HepG2 (cell line): Measurements from ENCODE around the gene SETD1A. TPM values are rescaled to one million over a fixed set of nuclear protein-coding genes. Genes with fewer than 3 reads are reported as not detected.

Source experiments
- ATAC-seq: fragments of 200-7000 bp; cut with Tn5 transposase; 3 replicates; pipeline ENCODE4 v1.9.1; 2020; ENCODE audit warnings: mild to moderate bottlenecking, moderate library complexity
- BruUV-seq: library from RNA; stranded (reverse); fragments of 400-500 nt; replicated peaks from 2 replicates; lab custom pipeline; 2021; lab: Mats Ljungman, UMichigan
- CTCF ChIA-PET: fragments of 300-600 bp; formaldehyde crosslinking; extraction: SDS; loops from one replicate; lab custom pipeline; 2021; ENCODE audit warnings: low total read pairs, inconsistent platforms, low intra/inter-chr PET ratio; lab: Yijun Ruan, JAX
- POLR2A ChIA-PET: fragments of 350-600 bp; sonication (Branson Sonifier 250); formaldehyde crosslinking; loops from one replicate; lab custom pipeline; 2020; ENCODE audit warnings: antibody characterized with exemption, inconsistent platforms; lab: Yijun Ruan, JAX
- DNase-seq: peaks from one replicate; pipeline ENCODE4 v3.0.0-alpha.2; 2015; ENCODE audit warnings: low spot score
- FAIRE-seq: peaks from 3 replicates; lab custom pipeline; 2011; peaks lifted over from hg19 to GRCh38; lab: Jason Lieb, UNC
- H2AFZ ChIP-seq: one replicate; pipeline ENCODE4 v1.6.1; 2011; ENCODE audit warnings: low read length, inconsistent platforms
- H3K27ac ChIP-seq: fragments of 300-600 bp; 3 replicates; pipeline ENCODE4 v1.8.0; 2011; ENCODE audit warnings: mixed run types, mild to moderate bottlenecking, mixed read lengths, low read length, inconsistent platforms; ENCODE audit not compliant: insufficient read depth; ENCODE audit errors: extremely low read length
- H3K27me3 ChIP-seq, 2 experiments: fragments of 200-600 bp in 1 of 2; 2 replicates in 1 of 2; 3 replicates in 1 of 2; pipeline versions ENCODE4 v1.6.0 to v1.8.0; 2011; ENCODE audit warnings: low read length in 2 of 2, mild to moderate bottlenecking in 2 of 2, moderate library complexity in 2 of 2, inconsistent platforms in 1 of 2; ENCODE audit not compliant: insufficient read depth in 2 of 2, control insufficient read depth in 1 of 2
- H3K36me3 ChIP-seq, 2 experiments: fragments of 200-600 bp in 1 of 2; replicated peaks in 1 of 2; 2 replicates in 1 of 2; 3 replicates in 1 of 2; pipeline versions ENCODE4 v1.5.1 to v1.8.0; 2011; ENCODE audit warnings: low read length in 2 of 2, inconsistent platforms in 1 of 2; ENCODE audit not compliant: insufficient read depth in 2 of 2, control insufficient read depth in 1 of 2
- H3K4me1 ChIP-seq: 2 replicates; pipeline ENCODE4 v1.5.1; 2012; ENCODE audit warnings: low read length, inconsistent platforms; ENCODE audit not compliant: insufficient read depth
- H3K4me2 ChIP-seq: 2 replicates; pipeline ENCODE4 v1.6.0; 2011; ENCODE audit warnings: low read depth, low read length, inconsistent platforms
- H3K4me3 ChIP-seq, 3 experiments: fragments of 200-600 bp in 1 of 3; sonication (generic), shearing (Covaris generic) in 1 of 3; replicated peaks in 1 of 3; 2 replicates each; pipeline ENCODE4 v1.5.1; 2011 to 2016; ENCODE audit warnings: low read length in 3 of 3, inconsistent platforms in 2 of 3, low read depth in 2 of 3, mild to moderate bottlenecking in 2 of 3, control low read depth in 1 of 3, mixed read lengths in 1 of 3; ENCODE audit not compliant: insufficient read depth in 1 of 3
- H3K79me2 ChIP-seq: one replicate; pipeline ENCODE4 v1.6.1; 2011; ENCODE audit warnings: low read length, inconsistent platforms; ENCODE audit not compliant: insufficient read depth
- H3K9ac ChIP-seq: 2 replicates; pipeline ENCODE4 v1.6.0; 2011; ENCODE audit warnings: mild to moderate bottlenecking, low read depth, low read length, inconsistent platforms; ENCODE audit not compliant: insufficient read depth
- H3K9me3 ChIP-seq: 2 replicates; pipeline ENCODE4 v1.5.1; 2012; ENCODE audit warnings: mild to moderate bottlenecking, low read length
- H4K20me1 ChIP-seq: 2 replicates; pipeline ENCODE4 v1.6.0; 2011; ENCODE audit warnings: inconsistent platforms, mild to moderate bottlenecking, low read length, moderate library complexity; ENCODE audit not compliant: insufficient read depth
- AGO2 ChIP-seq: fragments of 200-400 bp; formaldehyde crosslinking; optimal IDR thresholded peaks from 2 replicates; pipeline ENCODE3; 2017; ENCODE audit warnings: mild to moderate bottlenecking, low read depth, low read length, moderate library complexity
- ARNTL ChIP-seq: sonication (generic); formaldehyde crosslinking; IDR thresholded peaks from 2 replicates; pipeline ENCODE4 v1.4.0; 2020; ENCODE audit warnings: mild to moderate bottlenecking, missing genetic modification reagents
- GABPA ChIP-seq, 2 experiments: IDR thresholded peaks; 2 replicates each; pipeline ENCODE4 v1.6.1; 2011 to 2016; ENCODE audit warnings: low read depth in 2 of 2, low read length in 1 of 2, missing biosample characterization in 1 of 2, missing genetic modification characterization in 1 of 2
- GATAD1 ChIP-seq: IDR thresholded peaks from 2 replicates; pipeline ENCODE4 v1.6.1; 2016; ENCODE audit warnings: missing genetic modification reagents, missing compliant biosample characterization
- MED1 ChIP-seq: sonication (generic); formaldehyde crosslinking; IDR thresholded peaks from 2 replicates; pipeline ENCODE4 v1.4.0; 2020; ENCODE audit warnings: missing genetic modification reagents
- SALL2 ChIP-seq: sonication (generic); formaldehyde crosslinking; IDR thresholded peaks from 2 replicates; pipeline ENCODE4 v1.8.1; 2023; ENCODE audit warnings: mild to moderate bottlenecking, missing genetic modification reagents, inconsistent platforms
- YEATS4 ChIP-seq: sonication (generic); formaldehyde crosslinking; IDR thresholded peaks from 2 replicates; pipeline ENCODE4 v1.4.0; 2020; ENCODE audit warnings: missing genetic modification reagents, borderline replicate concordance
- ZBTB20 ChIP-seq: sonication (generic); formaldehyde crosslinking; IDR thresholded peaks from 2 replicates; pipeline ENCODE4 v1.8.1; 2023; ENCODE audit warnings: missing genetic modification reagents, low read depth, mild to moderate bottlenecking, borderline replicate concordance
- ZBTB39 ChIP-seq: sonication (generic); formaldehyde crosslinking; IDR thresholded peaks from 2 replicates; pipeline ENCODE4 v1.5.0; 2020; ENCODE audit warnings: missing genetic modification reagents
- ZBTB49 ChIP-seq: sonication (generic); formaldehyde crosslinking; IDR thresholded peaks from 2 replicates; pipeline ENCODE4 v1.4.0; 2020; ENCODE audit warnings: missing genetic modification reagents, borderline replicate concordance
- ZFY ChIP-seq: sonication (generic); formaldehyde crosslinking; IDR thresholded peaks from 2 replicates; pipeline ENCODE4 v1.4.0; 2020; ENCODE audit warnings: missing genetic modification reagents
- ZNF136 ChIP-seq: sonication (generic); formaldehyde crosslinking; IDR thresholded peaks from 2 replicates; pipeline ENCODE4 v1.8.1; 2022; ENCODE audit warnings: low read depth, mild to moderate bottlenecking, moderate library complexity, missing genetic modification reagents
- ZNF350 ChIP-seq: sonication (generic); formaldehyde crosslinking; IDR thresholded peaks from 2 replicates; pipeline ENCODE4 v1.4.0; 2020; ENCODE audit warnings: mild to moderate bottlenecking, low read depth, missing genetic modification reagents, borderline replicate concordance
- ZNF446 ChIP-seq: sonication (generic); formaldehyde crosslinking; IDR thresholded peaks from 2 replicates; pipeline ENCODE4 v1.5.0; 2020; ENCODE audit warnings: mild to moderate bottlenecking, missing genetic modification reagents
- ZNF589 ChIP-seq: sonication (generic); formaldehyde crosslinking; conservative IDR thresholded peaks from 2 replicates; pipeline ENCODE4 v1.8.0; 2022; ENCODE audit warnings: mild to moderate bottlenecking, moderate library complexity, missing genetic modification reagents
- ZNF614 ChIP-seq: IDR thresholded peaks from 2 replicates; pipeline ENCODE4 v1.6.1; 2018; ENCODE audit warnings: missing biosample characterization, missing genetic modification reagents, inconsistent platforms, borderline replicate concordance
- WGBS: methylation state at CpG from one replicate; pipeline ENCODE4 v1.1.6; 2017; ENCODE audit warnings: low lambda C conversion rate; 5-methylcytosine and 5-hydroxymethylcytosine counted together
- in situ Hi-C: cut with HindIII; loops from 2 replicates; pipeline ENCODE4 v1.10.0; 2017; ENCODE audit warnings: low pct_unique_long_range_greater_than_20kb; ENCODE audit not compliant: extremely low pct_ligation_motif_present
- intact Hi-C: fragments of 100-400 bp; cut with micrococcal nuclease; formaldehyde crosslinking; loops from one replicate; pipeline ENCODE4 v1.10.0; 2022; ENCODE audit not compliant: unreplicated experiment
- polyA plus RNA-seq, 8 experiments: library from polyadenylated mRNA; depleted of rRNA in 3 of 8; stranded (reverse) in 7 of 8; unstranded in 1 of 8; fragments of >200 nt; fragmentation: Illumina TruSeq in 4 of 8; extraction: Trizol in 4 of 8; gene quantifications; 2 replicates each; pipeline versions ENCODE4 v1.2.1 to v1.2.3, GENCODE V29; 2011 to 2016; ENCODE audit warnings: low read depth in 4 of 8, missing spikeins in 1 of 8, mixed read lengths in 1 of 8; ENCODE audit not compliant: insufficient read depth in 1 of 8
- total RNA-seq, 5 experiments: library from RNA; depleted of rRNA; stranded (reverse); fragments of >200 nt; fragmentation: Illumina TruSeq; extraction: Trizol; gene quantifications; 2 replicates each; pipeline ENCODE4 v1.2.3, GENCODE V29; 2016; ENCODE audit warnings: low read depth in 1 of 5

The SETD1A gene
- total and polyA plus RNA-seq, 2 of the 13 experiments (the other 11 are each of a cell fraction or from before 2014, with no cell fraction given) = 3.8 to 5.6 TPM

GRCh38 chr16:30941600-30942425 is 15.7 kb upstream of the SETD1A start:
- peak; percentile 95 for ATAC-seq
- FAIRE-seq = peak; percentile 66
- intact Hi-C loops = no loop called here
- Histone ChIP-seq H3K79me2 (no peaks in the 10 kb centered on the region), H3K4me2 (peak overlapping the region; percentile 62), H3K4me1 (peaks cover 17% of the 10 kb centered on the region), H3K36me3 (peaks cover 10 to 23% of the 10 kb centered on the region in 2 experiments; a peak in 4 of 5 replicates), H3K27me3 (no peaks in the 10 kb centered on the region), H3K9ac (peak overlapping the region; percentile 48; the same call in 1 of the 2 replicates), H3K27ac (peak overlapping the region; percentile 37), H3K4me3 (peak overlapping the region in 2 of 3 experiments; percentile 32 to 54; a peak in 3 of 6 replicates), H4K20me1 (no peaks in the 10 kb centered on the region), H2AFZ (no peak overlapping the region), H3K9me3 (no peaks in the 10 kb centered on the region)
- peak; percentile 80 for DNase-seq
- POLR2A ChIA-PET = interaction anchor here (0.7 to 2.4 kb wide), 22 partner anchors 8 to 331 kb away, joined by 3 to 20 read pairs (median 4); partner anchors contain the start of genes FBXL19, HSD3B7, KAT8 and PRSS8
- 49% methylated on average over 6 of the region's 15 CpGs for WGBS
- in situ Hi-C loops = no loop called here
- CTCF ChIA-PET = interaction anchor here (0.7 to 0.8 kb wide), 2 partner anchors 12 kb away, joined by 4 read pairs; no protein-coding TSS in a partner anchor
- BruUV-seq = no TSS peak
- TF ChIP-seq ZNF446 (CRISPR knock-in tag) = no peak
- TF ChIP-seq ZFY (CRISPR knock-in tag) = peak; percentile 58; the same call in 1 of the 2 replicates
- TF ChIP-seq GABPA (IDR thresholded peaks at IDR 0.05; ENCODE audit: low read depth, low read length) = no peak
- peak; percentile 78 for TF ChIP-seq GABPA (CRISPR knock-in tag; IDR thresholded peaks at IDR 0.05; ENCODE audit: low read depth)
- TF ChIP-seq ZBTB20 (CRISPR knock-in tag) = peak; percentile 68; the same call in 1 of the 2 replicates
- 0 out of 2 replicates have a peak, but pooled peaks have one; percentile 41 for TF ChIP-seq ZBTB49 (CRISPR knock-in tag)
- 0 out of 2 replicates have a peak, but pooled peaks have one; percentile 7 for TF ChIP-seq ZNF589
- TF ChIP-seq SALL2 = 0 out of 2 replicates have a peak, but pooled peaks have one; percentile 43
- peak; percentile 46; the same call in 1 of the 2 replicates for TF ChIP-seq MED1
- TF ChIP-seq ZNF614 (CRISPR knock-in tag) = no peak
- TF ChIP-seq GATAD1 (CRISPR knock-in tag) = peak; percentile 69
- TF ChIP-seq ZBTB39 (CRISPR knock-in tag) = 0 out of 2 replicates have a peak, but pooled peaks have one; percentile 76
- TF ChIP-seq ZNF136 = no peak
- TF ChIP-seq ZNF350 (CRISPR knock-in tag) = peak; percentile 29; the same call in 1 of the 2 replicates
- TF ChIP-seq ARNTL (CRISPR knock-in tag) = peak; percentile 55; the same call in 1 of the 2 replicates
- TF ChIP-seq YEATS4 (CRISPR knock-in tag) = peak; percentile 37; the same call in 1 of the 2 replicates
- peak; percentile 70 for TF ChIP-seq AGO2
